GM19023 (cell line): ENCODE data around the gene AIMP1.
A peak's percentile ranks its signal among the peaks of the same experiment; 100 is the strongest.

Experiments used
- ATAC-seq: cut with Tn5 transposase; IDR thresholded peaks from one replicate; pipeline ENCODE4 v1.9.1; 2021; ENCODE audit warnings: mild to moderate bottlenecking, moderate library complexity; ENCODE audit not compliant: unreplicated experiment

Gene AIMP1

DNA sequence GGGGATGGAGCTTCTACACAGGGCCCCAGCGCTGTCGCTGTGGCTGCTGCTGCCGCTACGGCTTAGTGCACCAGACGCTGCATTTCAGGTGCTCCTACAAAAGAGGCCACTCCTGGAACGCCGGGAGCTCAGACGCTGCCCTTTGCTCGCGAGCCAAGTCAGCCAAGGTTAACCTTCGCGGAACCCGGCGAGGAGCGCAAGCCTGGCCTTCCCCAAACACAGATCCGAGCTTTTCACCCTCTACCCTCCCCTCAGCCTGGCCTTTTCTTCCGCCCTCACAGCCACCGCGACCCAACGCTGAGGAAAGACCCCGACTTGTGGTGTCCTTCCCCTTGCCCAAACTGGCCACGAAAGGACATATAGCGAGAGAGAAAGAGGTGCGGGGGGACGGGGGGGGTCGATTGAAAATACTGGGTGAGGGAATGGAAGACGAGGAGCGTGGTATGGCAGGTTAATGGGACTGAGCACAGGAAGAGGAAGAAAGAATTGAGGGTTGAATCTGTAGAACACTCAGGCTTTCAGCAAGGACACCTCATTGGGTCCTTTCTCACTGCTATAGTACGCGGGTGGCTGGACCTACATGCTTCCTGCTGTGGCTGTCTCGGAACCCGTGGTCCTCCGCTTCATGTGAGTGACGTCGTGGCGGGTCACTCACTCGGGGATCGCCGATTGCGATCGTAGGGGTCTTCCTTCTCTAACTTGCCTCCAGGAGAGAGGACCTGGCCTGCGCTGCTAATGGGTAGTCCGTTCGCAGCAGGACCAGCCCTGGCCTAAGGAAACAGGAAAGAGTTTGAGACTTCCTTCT lies at the start of gene AIMP1, which contains the start of gene TBCK:
AIMP1 (plus strand) TSS at position 583 of the 805 bp plus-strand sequence. CDS start 8,460 bp downstream, outside the sequence.
TBCK (minus strand) TSS at position 242 of the 805 bp plus-strand sequence. CDS start 7,249 bp downstream, outside the sequence.
- ATAC-seq: peak; percentile 89

- ATAC-seq: no peak
Observed at GRCh38 chr4:106268786-106269185, 47.6 kb upstream of the AIMP1 start.

GRCh38 chr4:106269711-106270110 lies 46.6 kb upstream of the AIMP1 start:
- no peak for ATAC-seq

- no peak for ATAC-seq
Observed at GRCh38 chr4:106270736-106271135, 45.6 kb upstream of the AIMP1 start.

DNA sequence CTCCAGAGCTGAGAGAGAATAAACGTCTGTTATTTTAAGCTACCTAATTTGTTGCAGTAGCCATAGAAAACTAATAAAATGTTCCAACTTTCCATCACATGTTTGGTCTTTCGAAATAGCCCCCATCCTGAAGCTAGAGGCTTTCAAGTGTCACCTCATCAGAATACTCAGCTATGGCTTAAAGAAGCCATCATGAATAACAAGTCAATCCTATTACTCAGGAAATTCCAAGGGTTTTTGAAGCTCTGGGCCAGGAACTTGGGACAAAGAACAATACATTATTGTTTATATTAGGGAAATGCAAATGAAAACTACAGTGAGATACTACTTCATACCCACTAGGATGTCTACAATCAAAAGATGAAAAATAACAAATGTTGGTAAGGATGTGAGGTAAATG lies 42.5 kb upstream of the AIMP1 start:
- no peak for ATAC-seq

DNA sequence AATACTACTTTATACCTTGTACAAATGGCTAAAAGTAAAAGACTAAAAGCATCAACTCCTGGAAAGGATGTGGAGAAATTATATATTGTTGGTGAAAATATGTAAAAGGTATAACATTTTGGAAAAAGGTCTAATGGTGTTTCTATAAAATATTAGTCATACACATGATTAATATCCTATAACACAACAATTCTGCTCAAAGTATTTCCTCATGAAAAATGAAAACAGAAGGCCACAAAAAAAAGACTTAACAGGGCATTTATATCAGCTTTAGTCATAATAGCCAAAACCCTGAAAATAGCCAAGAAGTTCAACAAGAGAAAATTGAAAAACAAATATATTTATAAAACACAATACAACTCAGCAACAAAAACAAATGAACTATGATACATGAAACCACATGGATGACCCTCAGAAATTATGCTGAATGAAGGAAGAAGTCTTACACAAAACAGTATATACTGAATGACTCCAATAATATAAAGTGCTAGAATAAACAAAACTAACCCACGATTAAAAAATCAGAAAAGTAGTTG lies 39.1 kb upstream of the AIMP1 start:
- no peak for ATAC-seq

- ATAC-seq: no peak
Observed at GRCh38 chr4:106284227-106284626, 32.1 kb upstream of the AIMP1 start.

- ATAC-seq: no peak
Observed at GRCh38 chr4:106286611-106287010, 29.7 kb upstream of the AIMP1 start.

GRCh38 chr4:106287353-106287969 lies 28.9 kb upstream of the AIMP1 start:
- ATAC-seq: no peak

DNA sequence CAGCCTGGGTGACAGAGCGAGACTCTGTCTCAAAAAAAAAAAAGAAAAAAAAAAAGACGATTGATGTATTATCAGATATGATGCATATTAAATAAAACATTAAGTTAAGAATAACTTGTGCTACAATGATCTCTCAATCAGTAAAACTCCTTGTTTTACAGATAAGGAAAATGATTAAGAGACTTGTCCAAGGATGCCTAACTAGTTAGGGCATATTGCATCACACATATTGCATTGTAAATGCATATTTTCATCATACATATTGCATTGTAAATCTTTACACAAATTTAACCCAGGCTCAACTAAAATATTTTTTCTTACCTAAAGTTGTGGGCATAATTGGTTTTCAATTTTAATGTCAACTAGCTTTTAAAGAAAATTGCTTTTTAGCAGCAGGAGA lies 26.6 kb upstream of the AIMP1 start:
- no peak for ATAC-seq

- ATAC-seq: no peak
Observed at GRCh38 chr4:106291678-106292077, 24.7 kb upstream of the AIMP1 start.

GRCh38 chr4:106294062-106294461 lies 22.3 kb upstream of the AIMP1 start:
- no peak for ATAC-seq

DNA sequence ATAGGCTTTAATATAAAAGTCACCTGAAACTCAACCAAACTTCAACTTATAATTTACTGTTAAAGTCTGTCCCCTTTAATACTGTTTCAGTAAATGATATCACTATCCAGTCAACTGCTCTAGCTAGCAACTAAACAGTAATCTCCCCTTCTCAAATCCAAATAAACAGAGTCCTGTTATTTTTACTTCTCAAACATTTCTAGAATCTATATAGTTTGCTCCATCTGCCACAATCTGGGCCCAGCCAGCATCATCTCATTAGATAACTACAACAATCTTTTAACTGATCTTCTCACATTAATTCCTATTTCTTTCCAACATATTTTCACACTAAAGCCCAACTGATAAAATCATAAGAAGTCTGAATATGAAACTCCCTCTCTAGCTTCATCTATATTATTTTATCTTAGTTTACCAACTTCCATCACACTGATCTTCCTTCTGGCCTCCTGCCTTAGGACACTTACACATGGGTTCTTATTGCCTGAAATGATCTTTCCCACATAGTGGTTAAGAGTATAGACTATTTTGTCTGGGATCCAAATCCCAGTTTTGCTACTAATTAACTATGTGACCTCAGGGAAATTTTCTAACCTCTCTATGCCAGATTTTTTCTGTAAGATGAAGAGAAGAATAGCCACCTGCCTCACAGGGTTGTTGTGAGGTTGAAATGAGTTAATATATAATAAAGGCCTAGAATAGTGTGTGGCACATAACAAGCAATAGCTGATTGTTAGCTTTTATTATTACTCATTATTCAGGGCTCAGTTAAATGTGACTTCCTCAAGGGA lies 18.9 kb upstream of the AIMP1 start:
- no peak for ATAC-seq

- ATAC-seq: no peak
Observed at GRCh38 chr4:106299977-106300376, 16.4 kb upstream of the AIMP1 start.

GRCh38 chr4:106301393-106302061 lies 14.8 kb upstream of the AIMP1 start:
- no peak for ATAC-seq

GRCh38 chr4:106302062-106302438 lies 14.3 kb upstream of the AIMP1 start:
- ATAC-seq: no peak

DNA sequence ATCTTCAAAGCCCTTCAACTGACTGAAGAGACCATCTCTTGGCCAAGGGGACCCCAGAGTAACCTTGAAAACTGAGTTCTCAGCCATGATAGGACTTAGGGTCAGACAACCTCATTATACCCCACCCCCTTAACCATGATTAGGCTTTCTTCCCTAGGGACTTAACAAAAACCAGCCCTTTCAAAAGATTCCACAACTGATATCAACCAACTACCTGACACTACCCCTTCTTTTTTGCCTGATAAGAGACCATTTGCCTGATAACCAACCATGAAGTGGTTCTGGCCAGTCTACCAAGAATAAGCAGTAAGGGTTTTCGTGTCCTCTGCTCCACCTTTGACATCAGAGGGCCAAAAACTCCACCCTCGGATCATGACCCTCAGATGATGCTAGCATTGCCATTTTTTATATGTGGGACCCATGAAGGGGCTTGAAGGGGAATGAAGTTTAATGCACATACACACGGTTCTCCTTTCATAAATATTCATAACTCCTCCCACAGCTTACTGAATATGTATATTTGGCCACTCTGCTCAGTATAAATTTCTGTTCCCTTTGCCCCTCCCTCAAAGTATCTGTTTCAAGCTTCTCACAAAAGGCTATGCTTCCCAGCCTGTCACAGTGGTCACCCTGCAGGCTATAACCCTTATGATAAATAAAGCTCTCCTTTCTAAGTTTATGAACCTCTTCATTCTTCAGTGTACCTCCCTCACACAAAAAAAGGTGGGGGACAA lies 12.6 kb upstream of the AIMP1 start:
- no peak for ATAC-seq

DNA sequence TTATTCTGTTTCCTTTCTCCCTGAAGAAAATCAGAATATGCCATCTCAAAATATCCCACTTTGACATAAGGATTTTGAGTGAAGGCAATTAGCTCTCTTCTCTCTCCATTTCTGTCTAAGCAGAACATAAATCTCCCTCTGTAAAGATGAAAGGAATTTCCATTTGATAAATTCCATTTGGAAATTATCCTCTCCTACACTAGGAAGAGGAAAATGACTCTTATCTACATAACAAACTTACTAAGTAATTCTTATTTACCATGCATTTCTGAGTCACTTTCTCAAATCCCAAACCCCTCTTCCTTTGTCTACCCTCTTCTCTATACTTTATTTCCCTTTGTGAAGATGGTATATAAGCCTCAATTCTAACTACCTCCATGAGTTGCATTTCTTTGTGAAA lies 11.7 kb upstream of the AIMP1 start:
- no peak for ATAC-seq

DNA sequence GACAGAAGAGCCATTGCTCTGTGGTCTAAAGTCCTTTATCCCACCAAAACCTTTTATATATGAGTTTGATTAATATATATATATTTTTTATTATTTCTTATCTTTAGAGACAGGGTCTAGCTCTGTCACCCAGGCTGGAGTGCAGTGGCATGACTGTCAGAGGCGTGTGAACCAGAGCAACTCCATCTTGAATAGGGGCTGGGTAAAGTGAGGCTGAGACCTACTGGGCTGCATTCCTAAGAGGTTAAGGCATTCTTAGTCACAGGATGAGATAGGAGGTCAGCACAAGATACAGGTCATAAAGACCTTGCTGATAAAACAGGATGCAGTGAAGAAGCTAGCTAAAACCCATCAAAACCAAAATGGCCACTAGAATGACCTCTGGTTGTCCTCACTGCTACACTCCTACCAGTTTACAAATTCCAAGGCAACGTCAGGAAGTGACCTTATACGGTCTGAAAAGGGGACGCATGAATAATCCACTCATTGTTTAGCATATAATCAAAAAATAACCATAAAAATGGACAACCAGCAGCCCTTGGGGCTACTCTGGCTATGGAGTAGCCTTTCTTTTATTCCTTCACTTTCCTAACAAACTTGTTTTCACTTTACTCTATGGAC lies 10.8 kb upstream of the AIMP1 start:
- no peak for ATAC-seq

GRCh38 chr4:106306561-106306960 lies 9.8 kb upstream of the AIMP1 start:
- no peak for ATAC-seq
